Activated CD8-positive, alpha-beta T cell treated with anti-CD3 and anti-CD28 coated beads for 36 hours (primary cell): ENCODE data around the gene SYT6. TPM values are rescaled to one million over a fixed set of nuclear protein-coding genes. Genes with fewer than 3 reads are reported as not detected.

Source experiments
- ATAC-seq: fragments of 200-7000 bp; cut with Tn5 transposase; one replicate; pipeline ENCODE4 v1.10.0; 2021; ENCODE audit warnings: mild to moderate bottlenecking, moderate library complexity
- CTCF ChIA-PET: fragments of 350-600 bp; sonication (Branson Sonifier 250); formaldehyde crosslinking; loops from one replicate; lab custom pipeline; 2021; ENCODE audit warnings: antibody characterized with exemption; lab: Charles Lee
- POLR2A ChIA-PET: fragments of 350-600 bp; sonication (Branson Sonifier 250); formaldehyde crosslinking; loops from one replicate; lab custom pipeline; 2021; ENCODE audit warnings: antibody characterized with exemption; lab: Charles Lee
- DNase-seq: peaks from one replicate; pipeline ENCODE4 v3.0.0-alpha.2; 2020
- H3K27ac Mint-ChIP-seq: one replicate; pipeline ENCODE4 v1.8.0; 2021; ENCODE audit warnings: mild to moderate bottlenecking, mixed read lengths
- H3K27me3 Mint-ChIP-seq: one replicate; pipeline ENCODE4 v1.8.0; 2021; ENCODE audit warnings: mixed read lengths
- H3K36me3 Mint-ChIP-seq: one replicate; pipeline ENCODE4 v1.8.0; 2021; ENCODE audit warnings: low read depth, mixed read lengths
- H3K4me1 Mint-ChIP-seq: one replicate; pipeline ENCODE4 v1.8.0; 2021; ENCODE audit warnings: low read depth, mixed read lengths
- H3K4me3 Mint-ChIP-seq: one replicate; pipeline ENCODE4 v1.8.0; 2021; ENCODE audit warnings: mild to moderate bottlenecking, moderate library complexity, mixed read lengths
- H3K9me3 Mint-ChIP-seq: one replicate; pipeline ENCODE4 v1.8.0; 2021; ENCODE audit warnings: mixed read lengths
- intact Hi-C: fragments of 100-400 bp; cut with micrococcal nuclease; formaldehyde crosslinking; loops from one replicate; pipeline ENCODE4 v1.10.0; 2022
- total RNA-seq, 2 experiments: library from RNA; stranded (reverse); gene quantifications; one replicate each; pipeline ENCODE4 v1.2.3, GENCODE V29; 2021
- TF ChIP-seq, protein P1 (sequence below): fragments of 200-600 bp; IDR thresholded peaks from one replicate; pipeline ENCODE4 v1.8.0; 2022; ENCODE audit warnings: antibody characterized with exemption, mild to moderate bottlenecking

SYT6 gene
- total RNA-seq, 2 experiments from 2014 or later: not detected

DNA sequence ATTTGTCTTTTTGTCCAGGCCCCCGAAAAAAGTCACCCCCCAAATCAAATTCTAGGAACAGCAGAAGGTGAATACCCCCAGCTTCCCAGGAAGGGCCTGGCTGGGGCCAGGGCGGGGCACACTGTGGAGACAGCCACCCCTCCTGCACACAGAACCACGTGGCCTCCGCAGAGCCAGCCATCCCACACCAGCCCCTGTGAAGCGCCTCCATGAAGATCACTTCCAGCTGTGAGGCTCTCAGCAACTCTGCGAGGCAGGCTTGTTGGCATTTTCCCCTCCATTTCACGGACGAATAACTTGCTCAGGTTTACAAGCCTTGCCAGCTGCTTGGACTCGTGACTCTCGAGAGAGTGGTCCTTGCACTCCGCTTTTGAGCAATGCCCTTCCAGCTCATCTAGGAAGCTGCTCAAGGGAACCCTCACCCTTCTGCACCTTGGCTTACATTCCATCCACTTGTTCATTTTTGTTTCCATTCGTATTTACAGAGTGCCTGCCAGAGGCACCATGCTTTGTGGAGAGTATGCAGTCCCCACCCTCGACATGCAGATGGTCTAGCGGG is 48.2 kb downstream of the SYT6 start:
- no peak for DNase-seq
- CTCF ChIA-PET: interaction anchor here (0.8 kb wide), 1 partner anchor 43 kb away, joined by 3 read pairs; no protein-coding TSS in a partner anchor
- POLR2A ChIA-PET: interaction anchor here (1.1 kb wide), 1 partner anchor 117 kb away, joined by 3 read pairs; no protein-coding TSS in a partner anchor
- intact Hi-C loops: no loop called here
- Mint-ChIP-seq H3K4me1 (peaks cover 3% of the 10 kb centered on the region), H3K27me3 (peaks cover 3% of the 10 kb centered on the region), H3K36me3 (no peaks in the 10 kb centered on the region), H3K4me3 (no peak overlapping the region), H3K9me3 (no peaks in the 10 kb centered on the region), H3K27ac (no peak overlapping the region)
- no peak for ATAC-seq
- TF ChIP-seq, protein P1, sequence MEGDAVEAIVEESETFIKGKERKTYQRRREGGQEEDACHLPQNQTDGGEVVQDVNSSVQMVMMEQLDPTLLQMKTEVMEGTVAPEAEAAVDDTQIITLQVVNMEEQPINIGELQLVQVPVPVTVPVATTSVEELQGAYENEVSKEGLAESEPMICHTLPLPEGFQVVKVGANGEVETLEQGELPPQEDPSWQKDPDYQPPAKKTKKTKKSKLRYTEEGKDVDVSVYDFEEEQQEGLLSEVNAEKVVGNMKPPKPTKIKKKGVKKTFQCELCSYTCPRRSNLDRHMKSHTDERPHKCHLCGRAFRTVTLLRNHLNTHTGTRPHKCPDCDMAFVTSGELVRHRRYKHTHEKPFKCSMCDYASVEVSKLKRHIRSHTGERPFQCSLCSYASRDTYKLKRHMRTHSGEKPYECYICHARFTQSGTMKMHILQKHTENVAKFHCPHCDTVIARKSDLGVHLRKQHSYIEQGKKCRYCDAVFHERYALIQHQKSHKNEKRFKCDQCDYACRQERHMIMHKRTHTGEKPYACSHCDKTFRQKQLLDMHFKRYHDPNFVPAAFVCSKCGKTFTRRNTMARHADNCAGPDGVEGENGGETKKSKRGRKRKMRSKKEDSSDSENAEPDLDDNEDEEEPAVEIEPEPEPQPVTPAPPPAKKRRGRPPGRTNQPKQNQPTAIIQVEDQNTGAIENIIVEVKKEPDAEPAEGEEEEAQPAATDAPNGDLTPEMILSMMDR: no peak

DNA sequence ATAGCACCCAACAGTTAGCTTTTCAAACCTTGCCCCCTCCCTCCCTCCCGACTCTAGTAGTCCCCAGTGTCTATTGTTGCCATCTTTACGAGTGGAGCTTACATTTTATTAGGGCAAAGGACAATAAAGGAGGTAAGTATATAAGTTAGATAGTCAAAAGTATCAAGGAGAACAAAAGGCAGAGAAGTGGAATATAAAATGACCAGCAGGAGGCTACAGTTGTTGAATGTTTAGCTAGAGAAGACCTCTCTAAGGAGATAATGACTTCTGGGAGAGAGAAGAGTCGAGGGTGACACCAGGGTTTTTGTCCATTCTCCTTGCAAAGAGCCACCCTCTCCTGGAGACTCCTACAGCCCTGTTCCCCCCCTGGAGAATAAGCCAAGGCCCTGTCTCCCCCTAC is 48.7 kb downstream of the SYT6 start:
- Mint-ChIP-seq H3K36me3 (no peaks in the 10 kb centered on the region), H3K4me1 (peaks cover 3% of the 10 kb centered on the region), H3K27me3 (peaks cover 3% of the 10 kb centered on the region), H3K27ac (no peak overlapping the region), H3K4me3 (no peak overlapping the region), H3K9me3 (no peaks in the 10 kb centered on the region)
- ChIA-PET POLR2A (interaction anchor here (1.1 kb wide), 1 partner anchor 118 kb away, joined by 3 read pairs; no protein-coding TSS in a partner anchor), CTCF (interaction anchor here (0.8 kb wide), 1 partner anchor 42 kb away, joined by 3 read pairs; no protein-coding TSS in a partner anchor)
- ATAC-seq (no peak), DNase-seq (no peak)
- intact Hi-C loops: no loop called here
- TF ChIP-seq, protein P1: no peak

DNA sequence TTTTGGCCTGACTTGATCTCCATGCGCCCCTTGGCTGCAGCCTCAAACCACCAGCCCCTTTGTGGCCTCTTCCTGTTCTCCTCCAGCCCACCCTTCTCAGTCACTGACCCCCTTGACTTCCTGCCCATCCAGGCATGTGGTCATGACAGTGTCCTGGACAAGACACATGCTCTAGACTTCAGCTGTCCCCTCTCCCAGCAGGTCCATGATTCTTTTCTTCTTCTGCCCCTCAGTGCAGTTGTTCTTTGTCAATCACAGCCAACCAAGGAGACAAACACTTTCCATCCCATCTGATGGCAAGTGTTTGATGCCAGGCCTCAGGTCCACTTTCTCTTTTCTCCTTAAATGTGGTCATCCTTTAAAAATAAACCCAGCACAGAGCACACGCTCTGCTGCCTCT is 49.7 kb downstream of the SYT6 start:
- Mint-ChIP-seq H3K4me1 (peaks cover 3% of the 10 kb centered on the region), H3K9me3 (no peaks in the 10 kb centered on the region), H3K27ac (no peak overlapping the region), H3K36me3 (no peaks in the 10 kb centered on the region), H3K4me3 (no peak overlapping the region), H3K27me3 (peaks cover 3% of the 10 kb centered on the region)
- CTCF ChIA-PET: no interaction called here
- ATAC-seq: no peak
- no peak for DNase-seq
- POLR2A ChIA-PET: no interaction called here
- intact Hi-C loops: no loop called here
- TF ChIP-seq, protein P1: no peak

DNA sequence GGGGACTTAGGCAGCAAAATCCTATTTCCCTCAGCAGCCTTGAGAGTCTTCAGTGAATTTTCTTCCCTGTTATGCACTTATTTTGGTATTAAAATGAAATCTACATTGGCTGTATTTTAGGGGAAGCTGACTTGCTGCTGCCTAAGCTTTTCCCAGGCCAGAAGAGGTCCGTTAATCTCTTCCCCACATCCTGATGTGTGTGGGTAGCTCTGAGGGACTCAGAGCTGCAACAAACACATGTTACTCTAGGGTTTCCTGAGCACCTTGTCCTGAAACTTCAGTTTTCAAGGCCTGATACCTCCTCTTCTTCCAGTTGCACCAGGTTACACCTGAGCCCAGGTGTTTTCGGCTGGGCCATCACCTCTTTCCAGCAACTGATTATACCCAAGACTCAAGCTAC is 51.5 kb downstream of the SYT6 start:
- DNase-seq (no peak), ATAC-seq (no peak)
- POLR2A ChIA-PET: interaction anchor here (1.3 kb wide), 1 partner anchor 641 kb away, joined by 3 read pairs; no protein-coding TSS in a partner anchor
- H3K27ac Mint-ChIP-seq: no peak overlapping the region
- CTCF ChIA-PET: interaction anchor here (1.1 kb wide), 1 partner anchor 181 kb away, joined by 3 read pairs; no protein-coding TSS in a partner anchor
- H3K9me3 Mint-ChIP-seq: no peaks in the 10 kb centered on the region
- no peak overlapping the region for H3K4me3 Mint-ChIP-seq
- peaks cover 3% of the 10 kb centered on the region for H3K4me1 Mint-ChIP-seq
- intact Hi-C loops: no loop called here
- TF ChIP-seq, protein P1: no peak
- peaks cover 3% of the 10 kb centered on the region for H3K27me3 Mint-ChIP-seq
- H3K36me3 Mint-ChIP-seq: no peaks in the 10 kb centered on the region

- no peak overlapping the region for H3K4me3 Mint-ChIP-seq
- peaks cover 3% of the 10 kb centered on the region for H3K27me3 Mint-ChIP-seq
- ATAC-seq: no peak
- ChIA-PET CTCF (interaction anchor here (1.0 kb wide), 1 partner anchor 183 kb away, joined by 3 read pairs; no protein-coding TSS in a partner anchor), POLR2A (no interaction called here)
- H3K27ac Mint-ChIP-seq: no peak overlapping the region
- no peaks in the 10 kb centered on the region for H3K36me3 Mint-ChIP-seq
- DNase-seq: no peak
- peaks cover 3% of the 10 kb centered on the region for H3K4me1 Mint-ChIP-seq
- H3K9me3 Mint-ChIP-seq: no peaks in the 10 kb centered on the region
- intact Hi-C loops: no loop called here
- TF ChIP-seq, protein P1: no peak
Measured at GRCh38 chr1:114100148-114100547, 53.5 kb downstream of the SYT6 start.
